Skeletal muscle tissue (tissue), 4 donors: ENCODE data around the gene RSAD1. TPM values are rescaled to one million over a fixed set of nuclear protein-coding genes. Genes with fewer than 3 reads are reported as not detected.
A peak's percentile ranks its signal among the peaks of the same experiment; 100 is the strongest.

Experiments
- H3K27ac ChIP-seq: one replicate; pipeline ENCODE4 v1.7.0; 2013; ENCODE audit warnings: mild to moderate bottlenecking, low read depth, low read length, inconsistent platforms
- H3K27me3 ChIP-seq, 3 donors: one replicate each; pipeline ENCODE4 v1.7.0; 2013; ENCODE audit warnings: low read length in 3 of 3; ENCODE audit not compliant: control insufficient read depth in 3 of 3, insufficient read depth in 3 of 3
- H3K36me3 ChIP-seq, 3 donors: one replicate each; pipeline ENCODE4 v1.7.0; 2013; ENCODE audit warnings: low read length in 3 of 3; ENCODE audit not compliant: control insufficient read depth in 3 of 3, insufficient read depth in 3 of 3
- H3K4me1 ChIP-seq, 3 donors: one replicate each; pipeline ENCODE4 v1.7.0; 2013; ENCODE audit warnings: low read length in 3 of 3, mild to moderate bottlenecking in 3 of 3; ENCODE audit not compliant: control insufficient read depth in 3 of 3, insufficient read depth in 3 of 3
- H3K4me3 ChIP-seq, 3 donors: one replicate each; pipeline ENCODE4 v1.7.0; 2013; ENCODE audit warnings: low read length in 3 of 3
- H3K9ac ChIP-seq, 3 donors: one replicate each; pipeline ENCODE4 v1.7.0; 2013; ENCODE audit warnings: low read length in 3 of 3, mild to moderate bottlenecking in 3 of 3, moderate library complexity in 2 of 3, low read depth in 1 of 3
- H3K9me3 ChIP-seq, 3 donors: one replicate each; pipeline ENCODE4 v1.7.0; 2013; ENCODE audit warnings: low read length in 3 of 3; ENCODE audit not compliant: control insufficient read depth in 3 of 3
- total RNA-seq: library from RNA; depleted of rRNA; stranded (reverse); fragments of >200 nt; gene quantifications from one replicate; pipeline ENCODE4 v1.2.3, GENCODE V29; 2014
- donor health status: Osteomylitis.

Gene RSAD1
- total RNA-seq, 1 donor from 2014 or later: 12.0 TPM

- Histone ChIP-seq H3K9ac (no peak overlapping the region), H3K4me3 (no peak overlapping the region), H3K27ac (no peak overlapping the region), H3K36me3 (no peaks in the 10 kb centered on the region), H3K4me1 (no peaks in the 10 kb centered on the region), H3K27me3 (no peaks in the 10 kb centered on the region), H3K9me3 (no peaks in the 10 kb centered on the region)
Observed at GRCh38 chr17:50502301-50502990, 23.8 kb downstream of the RSAD1 start.

GRCh38 chr17:50505591-50506130, 27.0 kb downstream of the RSAD1 start:
- no peaks in the 10 kb centered on the region for H3K36me3 ChIP-seq
- H3K9me3 ChIP-seq: no peaks in the 10 kb centered on the region
- H3K9ac ChIP-seq: no peak overlapping the region

GRCh38 chr17:50506298-50506697, 27.6 kb downstream of the RSAD1 start:
- no peak overlapping the region for H3K9ac ChIP-seq
- no peaks in the 10 kb centered on the region for H3K9me3 ChIP-seq
- no peaks in the 10 kb centered on the region for H3K36me3 ChIP-seq
- no peaks in the 10 kb centered on the region for H3K27me3 ChIP-seq
- no peak overlapping the region for H3K27ac ChIP-seq
- H3K4me1 ChIP-seq: peaks cover 4 to 13% (median 7%) of the 10 kb centered on the region in 3 donors
- H3K4me3 ChIP-seq: no peak overlapping the region

More at GRCh38 chr17:50505591-50506130, 27.0 kb downstream of the RSAD1 start:
- Histone ChIP-seq H3K4me1 (peaks cover 4 to 13% (median 7%) of the 10 kb centered on the region in 3 donors), H3K27ac (no peak overlapping the region), H3K4me3 (no peak overlapping the region), H3K27me3 (no peaks in the 10 kb centered on the region)

GRCh38 chr17:50507871-50508572, 29.4 kb downstream of the RSAD1 start, which contains the start of gene MYCBPAP:
MYCBPAP (plus strand) TSS chr17:50508439; CDS start chr17:50508675, 236 bp downstream.
- peak within 1 kb of the TSS; percentile 65 to 73 (median 69) for H3K9ac ChIP-seq

GRCh38 chr17:50508573-50509460, 30.2 kb downstream of the RSAD1 start:
- Histone ChIP-seq H3K27ac (peak overlapping the region; percentile 48), H3K4me1 (peaks cover 4 to 13% (median 7%) of the 10 kb centered on the region in 3 donors), H3K9me3 (no peaks in the 10 kb centered on the region), H3K27me3 (no peaks in the 10 kb centered on the region), H3K4me3 (peak overlapping the region; percentile 64 to 67 (median 65)), H3K36me3 (no peaks in the 10 kb centered on the region), H3K9ac (peak overlapping the region; percentile 65 to 73 (median 69))

More at GRCh38 chr17:50507871-50508572, 29.4 kb downstream of the RSAD1 start, which contains the start of gene MYCBPAP:
- Histone ChIP-seq H3K4me3 (peak within 1 kb of the TSS; percentile 65 to 67 (median 66)), H3K27ac (peak within 1 kb of the TSS; percentile 48), H3K27me3 (no peaks in the 10 kb centered on the region), H3K4me1 (peaks cover 4 to 13% (median 7%) of the 10 kb centered on the region in 3 donors), H3K36me3 (no peaks in the 10 kb centered on the region), H3K9me3 (no peaks in the 10 kb centered on the region)

GRCh38 chr17:50511058-50511457, 32.4 kb downstream of the RSAD1 start:
- H3K9ac ChIP-seq: no peak overlapping the region
- no peaks in the 10 kb centered on the region for H3K27me3 ChIP-seq
- H3K4me3 ChIP-seq: no peak overlapping the region
- no peaks in the 10 kb centered on the region for H3K36me3 ChIP-seq
- no peaks in the 10 kb centered on the region for H3K9me3 ChIP-seq
- H3K4me1 ChIP-seq: peaks cover 4 to 13% (median 7%) of the 10 kb centered on the region in 3 donors
- no peak overlapping the region for H3K27ac ChIP-seq

- H3K36me3 ChIP-seq: no peaks in the 10 kb centered on the region
- H3K4me3 ChIP-seq: no peak overlapping the region
- H3K9ac ChIP-seq: no peak overlapping the region
- no peaks in the 10 kb centered on the region for H3K27me3 ChIP-seq
- H3K27ac ChIP-seq: no peak overlapping the region
- H3K9me3 ChIP-seq: no peaks in the 10 kb centered on the region
- peaks cover 4 to 6% (median 6%) of the 10 kb centered on the region in 3 donors for H3K4me1 ChIP-seq
Observed at GRCh38 chr17:50513495-50513894, 34.8 kb downstream of the RSAD1 start.

GRCh38 chr17:50514388-50514787, 35.7 kb downstream of the RSAD1 start:
- Histone ChIP-seq H3K9ac (no peak overlapping the region), H3K9me3 (no peaks in the 10 kb centered on the region), H3K4me1 (no peaks in the 10 kb centered on the region), H3K27ac (no peak overlapping the region), H3K36me3 (no peaks in the 10 kb centered on the region), H3K4me3 (no peak overlapping the region), H3K27me3 (no peaks in the 10 kb centered on the region)

GRCh38 chr17:50514936-50515702, 36.5 kb downstream of the RSAD1 start:
- Histone ChIP-seq H3K4me3 (no peak overlapping the region), H3K4me1 (no peaks in the 10 kb centered on the region), H3K27ac (no peak overlapping the region), H3K9me3 (no peaks in the 10 kb centered on the region), H3K36me3 (no peaks in the 10 kb centered on the region), H3K27me3 (no peaks in the 10 kb centered on the region), H3K9ac (no peak overlapping the region)
